LNCAP (cell line): Measurements from ENCODE around the gene PRMT7.

Experiments used
- CTCF ChIP-seq: fragments of 450-650 bp; IDR thresholded peaks from 2 replicates; pipeline ENCODE4 v1.5.1; 2017; ENCODE audit warnings: mild to moderate bottlenecking

Gene PRMT7

GRCh38 chr16:68292425-68292824 lies 18.4 kb upstream of the PRMT7 start:
- TF ChIP-seq CTCF: no peak

GRCh38 chr16:68296291-68296690 lies 14.5 kb upstream of the PRMT7 start:
- no peak for TF ChIP-seq CTCF

- TF ChIP-seq CTCF: no peak
Measured at GRCh38 chr16:68296693-68297092, 14.1 kb upstream of the PRMT7 start.

- TF ChIP-seq CTCF: no peak
Measured at GRCh38 chr16:68297908-68298307, 12.9 kb upstream of the PRMT7 start.

GRCh38 chr16:68298312-68298711 lies 12.5 kb upstream of the PRMT7 start:
- TF ChIP-seq CTCF: no peak

GRCh38 chr16:68298907-68299561 lies 11.8 kb upstream of the PRMT7 start:
- TF ChIP-seq CTCF: no peak

- TF ChIP-seq CTCF: no peak
Measured at GRCh38 chr16:68299571-68300453, 11.0 kb upstream of the PRMT7 start.
